Prostate gland (tissue), 2 donors: Measurements from ENCODE around the gene OR51D1. TPM values are rescaled to one million over a fixed set of nuclear protein-coding genes. Genes with fewer than 3 reads are reported as not detected.
A peak's percentile ranks its signal among the peaks of the same experiment; 100 is the strongest.

ENCODE experiments used
- DNase-seq: peaks from one replicate; pipeline ENCODE4 v3.0.0-alpha.2; 2019; ENCODE audit warnings: low spot score
- H3K27ac ChIP-seq, 2 donors: fragments of 200-600 bp; sonication (generic); 2 replicates each; pipeline ENCODE4 v1.5.1; 2017 to 2019
- H3K27me3 ChIP-seq: fragments of 200-600 bp; sonication (generic); replicated peaks from 2 replicates; pipeline ENCODE4 v1.5.1; 2019; ENCODE audit not compliant: insufficient read depth
- H3K36me3 ChIP-seq, 2 donors: fragments of 200-600 bp; sonication (generic); 1 replicate in 1 of 2; 2 replicates in 1 of 2; pipeline versions ENCODE4 v1.5.1 to v1.8.1; 2017 to 2019
- H3K4me1 ChIP-seq: fragments of 200-600 bp; sonication (generic); replicated peaks from 2 replicates; pipeline ENCODE4 v1.5.1; 2019
- H3K4me3 ChIP-seq, 2 donors: fragments of 200-600 bp; sonication (generic); 2 replicates each; pipeline ENCODE4 v1.5.1; 2017 to 2019
- H3K9me3 ChIP-seq: fragments of 200-600 bp; sonication (generic); 2 replicates; pipeline ENCODE4 v1.5.1; 2017
- POLR2A ChIP-seq: fragments of 450-650 bp; IDR thresholded peaks from one replicate; pipeline ENCODE4 v1.6.1; 2016; ENCODE audit warnings: antibody characterized with exemption, mild to moderate bottlenecking
- POLR2AphosphoS5 ChIP-seq: sonication (generic); formaldehyde crosslinking; IDR thresholded peaks from one replicate; pipeline ENCODE4 v1.6.1; 2017; ENCODE audit warnings: antibody characterized with exemption
- WGBS: methylation state at CpG from one replicate; pipeline ENCODE4 v1.1.5; 2018; 5-methylcytosine and 5-hydroxymethylcytosine counted together
- intact Hi-C: fragments of 100-400 bp; cut with DNase I; formaldehyde crosslinking; loops from one replicate; pipeline ENCODE4 v1.14.2; 2022
- total RNA-seq, 2 donors: library from RNA; depleted of rRNA; stranded (reverse); fragments of >200 nt; gene quantifications; one replicate each; pipeline ENCODE4 v1.1.0, GENCODE V29; 2016
- TF ChIP-seq, protein P1 (sequence below), 4 experiments: fragments of 200-600 bp in 2 of 4; fragments of 450-650 bp in 2 of 4; sonication (generic) in 2 of 4; IDR thresholded peaks; 1 replicate in 3 of 4; 2 replicates in 1 of 4; pipeline ENCODE4 v1.5.1; 2016 to 2019; ENCODE audit warnings: antibody characterized with exemption in 4 of 4, mild to moderate bottlenecking in 2 of 4, moderate library complexity in 2 of 4

The OR51D1 gene
- total RNA-seq, 2 donors from 2014 or later = not detected

DNA sequence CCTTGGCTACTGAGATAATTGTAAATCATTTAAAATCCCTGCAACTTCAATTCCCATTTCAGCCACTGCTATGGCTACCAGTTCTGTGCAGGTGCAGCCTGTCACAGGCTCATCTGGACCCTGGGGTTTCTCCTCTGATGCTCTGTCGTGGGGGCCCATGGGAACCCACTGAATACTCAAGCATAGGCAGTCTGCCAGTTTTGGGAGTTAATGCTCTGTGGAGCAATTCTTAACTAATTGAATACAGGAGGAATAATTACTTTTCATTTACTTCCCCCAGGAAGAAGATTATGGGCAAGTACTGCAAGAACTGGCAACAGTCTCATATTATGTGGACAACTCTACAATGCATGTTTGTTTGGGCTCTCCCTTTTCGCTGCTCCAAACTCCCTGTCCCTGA is 34.5 kb downstream of the OR51D1 start:
- intact Hi-C loops = no loop called here
- TF ChIP-seq POLR2AphosphoS5 (no peak), POLR2A (no peak)
- H3K36me3 ChIP-seq = no peaks in the 10 kb centered on the region
- no peak for DNase-seq
- no peaks in the 10 kb centered on the region for H3K4me1 ChIP-seq
- 77% methylated on average over 2 of the region's 2 CpGs for WGBS
- no peaks in the 10 kb centered on the region for H3K9me3 ChIP-seq
- no peak overlapping the region for H3K27ac ChIP-seq
- H3K4me3 ChIP-seq = no peak overlapping the region
- no peaks in the 10 kb centered on the region for H3K27me3 ChIP-seq

DNA sequence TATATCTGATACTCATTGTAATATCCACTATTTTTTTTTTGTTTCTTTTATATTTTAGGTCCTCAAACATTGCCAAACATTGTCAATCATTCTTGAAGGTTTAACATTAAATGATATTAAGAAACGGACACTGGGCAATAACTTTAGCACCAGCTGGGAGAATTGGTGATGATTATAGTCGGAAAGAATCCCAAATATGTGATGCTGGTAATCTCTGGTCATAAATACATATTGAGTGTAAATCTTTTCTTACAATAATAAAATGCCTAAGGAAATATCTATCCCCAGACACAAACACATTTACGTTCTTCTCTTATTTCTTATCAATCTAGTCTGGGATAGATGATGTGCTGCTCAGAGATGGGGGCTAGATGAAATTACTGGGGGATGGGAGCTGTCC is 35.2 kb downstream of the OR51D1 start:
- TF ChIP-seq POLR2AphosphoS5 (no peak), POLR2A (no peak)
- TF ChIP-seq, protein P1, sequence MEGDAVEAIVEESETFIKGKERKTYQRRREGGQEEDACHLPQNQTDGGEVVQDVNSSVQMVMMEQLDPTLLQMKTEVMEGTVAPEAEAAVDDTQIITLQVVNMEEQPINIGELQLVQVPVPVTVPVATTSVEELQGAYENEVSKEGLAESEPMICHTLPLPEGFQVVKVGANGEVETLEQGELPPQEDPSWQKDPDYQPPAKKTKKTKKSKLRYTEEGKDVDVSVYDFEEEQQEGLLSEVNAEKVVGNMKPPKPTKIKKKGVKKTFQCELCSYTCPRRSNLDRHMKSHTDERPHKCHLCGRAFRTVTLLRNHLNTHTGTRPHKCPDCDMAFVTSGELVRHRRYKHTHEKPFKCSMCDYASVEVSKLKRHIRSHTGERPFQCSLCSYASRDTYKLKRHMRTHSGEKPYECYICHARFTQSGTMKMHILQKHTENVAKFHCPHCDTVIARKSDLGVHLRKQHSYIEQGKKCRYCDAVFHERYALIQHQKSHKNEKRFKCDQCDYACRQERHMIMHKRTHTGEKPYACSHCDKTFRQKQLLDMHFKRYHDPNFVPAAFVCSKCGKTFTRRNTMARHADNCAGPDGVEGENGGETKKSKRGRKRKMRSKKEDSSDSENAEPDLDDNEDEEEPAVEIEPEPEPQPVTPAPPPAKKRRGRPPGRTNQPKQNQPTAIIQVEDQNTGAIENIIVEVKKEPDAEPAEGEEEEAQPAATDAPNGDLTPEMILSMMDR (IDR thresholded peaks at IDR 0.05) = no peak
- DNase-seq = no peak
- Histone ChIP-seq H3K27me3 (no peaks in the 10 kb centered on the region), H3K27ac (no peak overlapping the region), H3K36me3 (no peaks in the 10 kb centered on the region), H3K9me3 (no peaks in the 10 kb centered on the region), H3K4me1 (no peaks in the 10 kb centered on the region), H3K4me3 (no peak overlapping the region)
- intact Hi-C loops = no loop called here
- 73% methylated on average over 3 of the region's 3 CpGs for WGBS

DNA sequence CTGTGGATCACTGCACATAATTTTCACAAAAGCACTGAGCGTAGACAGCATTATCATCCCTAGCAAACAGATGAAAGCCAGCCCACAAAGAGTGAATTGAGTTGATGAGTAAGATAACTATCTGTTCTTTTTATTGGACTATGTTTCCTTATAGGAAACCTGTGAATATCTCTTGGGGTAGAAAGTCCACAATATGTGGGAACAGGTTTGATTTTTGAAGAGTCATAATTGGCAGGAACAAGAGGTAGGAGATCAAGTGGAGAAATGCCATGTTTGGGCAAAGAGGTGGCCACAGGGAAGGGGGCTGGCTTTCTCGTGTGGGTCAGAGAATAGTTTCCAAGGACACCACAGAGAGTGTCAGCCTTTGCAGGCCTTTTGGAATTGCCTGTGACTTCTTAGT is 36.5 kb downstream of the OR51D1 start:
- intact Hi-C loops = no loop called here
- H3K27ac ChIP-seq = no peak overlapping the region
- no peaks in the 10 kb centered on the region for H3K4me1 ChIP-seq
- no peak for TF ChIP-seq POLR2A
- H3K36me3 ChIP-seq = no peaks in the 10 kb centered on the region
- H3K4me3 ChIP-seq = no peak overlapping the region
- H3K9me3 ChIP-seq = no peaks in the 10 kb centered on the region
- H3K27me3 ChIP-seq = no peaks in the 10 kb centered on the region
- WGBS = 57% methylated on average over 2 of the region's 2 CpGs
- no peak for DNase-seq

DNA sequence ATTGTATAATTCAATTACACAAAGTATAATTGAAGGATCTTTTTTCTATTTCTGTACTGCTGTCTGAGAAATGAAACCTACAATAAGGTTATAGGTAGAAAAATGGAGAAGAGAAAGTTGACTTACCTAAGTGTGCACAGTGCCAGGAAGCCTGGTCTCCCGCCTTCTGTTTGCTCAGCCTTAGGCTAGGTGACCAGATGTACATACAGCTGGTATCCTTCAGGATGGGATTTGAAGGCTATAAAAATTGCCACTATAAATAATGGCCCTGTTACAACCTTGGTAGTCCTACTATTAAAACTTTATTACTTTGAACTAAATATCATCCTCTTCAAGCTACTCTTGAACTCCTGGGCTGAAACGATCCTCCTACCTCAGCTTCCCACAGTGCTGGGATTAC is 40.7 kb downstream of the OR51D1 start:
- intact Hi-C loops = no loop called here
- DNase-seq = peak; percentile 32
- no peaks in the 10 kb centered on the region for H3K4me1 ChIP-seq
- H3K27me3 ChIP-seq = no peaks in the 10 kb centered on the region
- no peak overlapping the region for H3K4me3 ChIP-seq
- H3K36me3 ChIP-seq = no peaks in the 10 kb centered on the region
- WGBS = 18% methylated on average over 2 of the region's 2 CpGs
- no peak overlapping the region for H3K27ac ChIP-seq
- no peak for TF ChIP-seq POLR2A
- TF ChIP-seq, protein P1 (IDR thresholded peaks at IDR 0.05) = no peak
- peak; percentile 50 for TF ChIP-seq POLR2AphosphoS5
- H3K9me3 ChIP-seq = no peaks in the 10 kb centered on the region

DNA sequence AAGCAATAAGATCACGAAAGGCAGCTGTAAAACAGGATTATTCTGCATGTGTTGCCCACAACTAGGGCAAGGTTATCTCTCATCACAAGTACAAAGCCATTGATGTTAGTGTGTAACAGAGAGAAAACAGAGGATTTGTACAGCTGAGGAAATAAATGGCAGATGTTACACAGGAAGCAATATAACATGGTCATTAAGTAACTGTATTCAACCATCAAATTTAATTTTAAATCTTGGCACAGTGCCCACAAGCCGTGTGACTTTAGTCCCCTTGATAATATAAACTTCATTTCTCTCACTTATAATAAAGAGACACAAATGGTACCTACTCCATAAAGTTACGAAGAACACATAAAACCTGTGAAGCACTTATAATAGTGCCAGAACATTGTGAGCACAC is 43.1 kb downstream of the OR51D1 start:
- no peak for DNase-seq
- intact Hi-C loops = no loop called here
- Histone ChIP-seq H3K4me3 (no peak overlapping the region), H3K9me3 (no peaks in the 10 kb centered on the region), H3K27ac (no peak overlapping the region), H3K4me1 (no peaks in the 10 kb centered on the region), H3K27me3 (no peaks in the 10 kb centered on the region), H3K36me3 (no peaks in the 10 kb centered on the region)
- TF ChIP-seq, protein P1 (IDR thresholded peaks at IDR 0.05) = no peak
- no peak for TF ChIP-seq POLR2AphosphoS5
- TF ChIP-seq POLR2A = no peak
- 30% methylated on average over 3 of the region's 3 CpGs for WGBS

DNA sequence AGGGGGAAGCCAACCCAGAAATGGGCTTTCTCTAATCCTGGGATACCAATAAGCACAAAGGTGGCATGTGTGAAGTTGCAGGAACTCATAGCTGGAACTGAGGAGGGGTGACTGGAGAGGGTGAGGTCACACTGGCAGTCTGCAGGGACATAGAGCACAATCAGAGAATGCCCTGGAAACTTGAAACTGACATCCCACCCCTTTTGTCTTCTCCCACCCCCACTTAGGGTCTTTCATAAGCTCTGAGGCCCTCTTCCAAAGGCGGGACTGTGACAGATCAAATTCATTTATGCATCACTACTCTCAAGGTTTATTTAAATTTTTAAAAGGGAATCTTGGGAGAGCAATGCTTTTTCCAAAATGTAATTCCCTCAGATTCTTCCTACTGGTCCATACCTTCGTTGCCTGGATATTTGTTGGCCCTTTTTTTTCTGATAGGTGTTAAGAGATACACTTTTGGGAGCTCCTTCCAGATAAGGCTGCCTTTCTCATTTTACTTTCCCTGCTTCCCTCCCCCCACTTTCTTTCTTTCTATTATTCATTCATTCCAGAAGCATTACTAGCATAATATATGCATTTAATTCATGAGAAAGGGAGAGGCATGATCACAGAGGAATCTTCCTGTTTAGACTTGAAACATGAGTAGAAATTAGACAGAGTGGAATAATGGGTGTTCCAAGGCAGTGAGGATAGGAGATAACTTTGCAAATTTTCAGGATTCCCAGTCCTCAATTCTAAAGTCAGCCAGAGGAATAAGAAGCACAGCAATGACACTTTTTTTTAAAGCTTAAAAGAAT is 45.5 kb downstream of the OR51D1 start:
- Histone ChIP-seq H3K9me3 (no peaks in the 10 kb centered on the region), H3K4me1 (no peaks in the 10 kb centered on the region), H3K27me3 (no peaks in the 10 kb centered on the region), H3K27ac (no peak overlapping the region), H3K4me3 (no peak overlapping the region), H3K36me3 (no peaks in the 10 kb centered on the region)
- no peak for DNase-seq
- intact Hi-C loops = no loop called here
- WGBS = 96% methylated on average over 2 of the region's 2 CpGs
- TF ChIP-seq, protein P1 (IDR thresholded peaks at IDR 0.05) = no peak
- TF ChIP-seq POLR2AphosphoS5 = no peak
- no peak for TF ChIP-seq POLR2A
